ENCODE data around the gene SLC6A13.
A peak's percentile ranks its signal among the peaks of the same experiment; 100 is the strongest.

SLC6A13 gene

GRCh38 chr12:221736-222135, 40.9 kb downstream of the SLC6A13 start:
- H3K4me3 ChIP-seq (ENCODE audit: low read depth, low read length) = no peak overlapping the region
- no peaks in the 10 kb centered on the region for H3K27me3 ChIP-seq (ENCODE audit: insufficient read depth, low read length)
- H2BK12ac ChIP-seq (ENCODE audit: low read length) = no peak overlapping the region
- H3K23ac ChIP-seq (ENCODE audit: low read length) = no peak overlapping the region
- no peak overlapping the region for H3K4me2 ChIP-seq (ENCODE audit: low read length)
- H2BK120ac ChIP-seq (ENCODE audit: insufficient read depth, low read length, poor library complexity) = no peak overlapping the region
- WGBS (ENCODE audit: extremely low coverage, insufficient coverage, insufficient read length) = no CpG with 5 or more reads among the region's 6 CpGs
- no peak overlapping the region for H2BK5ac ChIP-seq (ENCODE audit: low read depth, low read length, poor library complexity)
- H3K27ac ChIP-seq (ENCODE audit: low read depth, low read length) = no peak overlapping the region
- H2AFZ ChIP-seq (ENCODE audit: insufficient read depth, low read length, poor library complexity) = no peak overlapping the region
- no peak overlapping the region for H4K8ac ChIP-seq (ENCODE audit: low read depth, low read length)
- DNase-seq = no peak
- H2AK5ac ChIP-seq (ENCODE audit: low read length) = no peak overlapping the region
- no peak overlapping the region for H3K4ac ChIP-seq (ENCODE audit: low read depth, low read length)
- H3K9ac ChIP-seq (ENCODE audit: low read length) = no peak overlapping the region
- no peak overlapping the region for H4K91ac ChIP-seq (ENCODE audit: low read depth, low read length)
- H3K9me3 ChIP-seq (ENCODE audit: insufficient read depth, low read depth, low read length) = no peaks in the 10 kb centered on the region
- H3K36me3 ChIP-seq (ENCODE audit: control insufficient read depth in 1 of 2, insufficient read depth in 2 of 2, low read length in 2 of 2) = no peaks in the 10 kb centered on the region
- no peaks in the 10 kb centered on the region for H3K79me1 ChIP-seq (ENCODE audit: low read length)
- no peaks in the 10 kb centered on the region for H3K79me2 ChIP-seq (ENCODE audit: control insufficient read depth, insufficient read depth, low read length, poor library complexity)
- no peak overlapping the region for H3K18ac ChIP-seq (ENCODE audit: low read length)
- no peak overlapping the region for H4K12ac ChIP-seq (ENCODE audit: low read depth, low read length)
- no peak overlapping the region for H3K14ac ChIP-seq (ENCODE audit: low read length)
- no peaks in the 10 kb centered on the region for H3K4me1 ChIP-seq (ENCODE audit: control insufficient read depth in 1 of 2, insufficient read depth in 2 of 2, low read length in 2 of 2)

DNA sequence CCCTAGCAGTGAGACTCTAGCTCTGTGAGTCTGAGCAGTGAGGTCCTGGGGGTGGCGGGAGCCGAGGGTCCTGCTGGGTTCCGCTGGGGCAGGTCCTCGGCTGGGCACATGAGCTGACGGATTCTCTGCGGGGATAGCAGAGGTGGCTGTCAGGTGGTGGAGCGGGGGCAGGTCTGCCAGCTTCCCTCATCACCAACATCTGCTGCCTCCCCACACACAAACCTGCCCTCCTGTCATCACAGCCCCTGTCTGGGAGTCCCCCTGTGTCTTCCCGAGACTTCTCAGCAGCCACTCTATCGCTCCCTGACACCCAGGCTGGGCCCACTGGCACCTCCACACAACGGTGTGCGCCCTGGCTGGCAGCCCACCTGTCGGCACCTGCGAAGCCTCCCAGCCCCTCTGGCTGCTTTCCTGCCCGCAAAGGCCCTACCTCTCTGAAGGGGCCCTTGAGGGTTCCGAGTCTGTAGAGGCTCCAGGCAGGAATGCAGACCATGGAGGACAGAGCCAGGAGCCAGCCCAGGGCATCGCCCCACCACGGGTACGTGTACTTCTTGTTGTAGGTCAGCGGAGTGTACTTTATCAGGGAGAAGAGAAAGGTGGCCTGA, 41.6 kb downstream of the SLC6A13 start:
- H3K4me1 ChIP-seq (ENCODE audit: control insufficient read depth in 1 of 2, insufficient read depth in 2 of 2, low read length in 2 of 2) = no peaks in the 10 kb centered on the region
- H2BK120ac ChIP-seq (ENCODE audit: insufficient read depth, low read length, poor library complexity) = no peak overlapping the region
- no CpG with 5 or more reads among the region's 19 CpGs for WGBS (ENCODE audit: extremely low coverage, insufficient coverage, insufficient read length)
- no peak overlapping the region for H3K14ac ChIP-seq (ENCODE audit: low read length)
- H4K12ac ChIP-seq (ENCODE audit: low read depth, low read length) = no peak overlapping the region
- H3K79me2 ChIP-seq (ENCODE audit: control insufficient read depth, insufficient read depth, low read length, poor library complexity) = no peaks in the 10 kb centered on the region
- no peaks in the 10 kb centered on the region for H3K27me3 ChIP-seq (ENCODE audit: insufficient read depth, low read length)
- no peak overlapping the region for H3K4ac ChIP-seq (ENCODE audit: low read depth, low read length)
- no peaks in the 10 kb centered on the region for H3K36me3 ChIP-seq (ENCODE audit: control insufficient read depth in 1 of 2, insufficient read depth in 2 of 2, low read length in 2 of 2)
- H3K18ac ChIP-seq (ENCODE audit: low read length) = no peak overlapping the region
- H4K8ac ChIP-seq (ENCODE audit: low read depth, low read length) = no peak overlapping the region
- H3K9ac ChIP-seq (ENCODE audit: low read length) = no peak overlapping the region
- H2AK5ac ChIP-seq (ENCODE audit: low read length) = no peak overlapping the region
- H3K9me3 ChIP-seq (ENCODE audit: insufficient read depth, low read depth, low read length) = no peaks in the 10 kb centered on the region
- DNase-seq = no peak
- H3K79me1 ChIP-seq (ENCODE audit: low read length) = no peaks in the 10 kb centered on the region
- H2BK12ac ChIP-seq (ENCODE audit: low read length) = no peak overlapping the region
- no peak overlapping the region for H3K23ac ChIP-seq (ENCODE audit: low read length)
- H3K4me2 ChIP-seq (ENCODE audit: low read length) = no peak overlapping the region
- no peak overlapping the region for H4K91ac ChIP-seq (ENCODE audit: low read depth, low read length)
- no peak overlapping the region for H3K27ac ChIP-seq (ENCODE audit: low read depth, low read length)
- H3K4me3 ChIP-seq (ENCODE audit: low read depth, low read length) = no peak overlapping the region
- H2AFZ ChIP-seq (ENCODE audit: insufficient read depth, low read length, poor library complexity) = no peak overlapping the region
- H2BK5ac ChIP-seq (ENCODE audit: low read depth, low read length, poor library complexity) = no peak overlapping the region

DNA sequence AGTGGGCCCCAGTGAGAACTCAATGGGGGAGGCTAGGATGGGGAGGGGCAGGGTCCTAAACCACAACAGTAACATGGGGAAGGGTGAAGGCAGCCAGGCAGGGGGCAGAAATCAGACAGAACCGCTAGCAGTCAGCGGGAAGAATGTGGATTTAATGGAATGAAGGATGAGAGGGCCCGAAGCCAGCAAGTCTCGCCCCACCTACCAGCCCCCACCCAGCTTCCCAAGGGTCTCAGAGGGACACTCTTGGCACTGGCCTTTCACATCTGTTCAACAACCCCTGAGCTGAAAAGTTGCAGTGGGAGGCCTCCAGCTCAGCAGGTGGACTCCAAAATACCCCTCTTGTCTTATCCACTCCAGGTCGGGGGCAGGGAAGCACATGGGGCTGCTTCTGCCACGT, 42.1 kb downstream of the SLC6A13 start:
- Histone ChIP-seq H3K9ac (ENCODE audit: low read length) (no peak overlapping the region), H3K4me1 (ENCODE audit: control insufficient read depth in 1 of 2, insufficient read depth in 2 of 2, low read length in 2 of 2) (no peaks in the 10 kb centered on the region), H4K91ac (ENCODE audit: low read depth, low read length) (no peak overlapping the region), H3K4ac (ENCODE audit: low read depth, low read length) (no peak overlapping the region), H3K27ac (ENCODE audit: low read depth, low read length) (no peak overlapping the region), H3K4me2 (ENCODE audit: low read length) (no peak overlapping the region), H3K23ac (ENCODE audit: low read length) (no peak overlapping the region), H3K4me3 (ENCODE audit: low read depth, low read length) (no peak overlapping the region), H4K12ac (ENCODE audit: low read depth, low read length) (no peak overlapping the region), H2AFZ (ENCODE audit: insufficient read depth, low read length, poor library complexity) (no peak overlapping the region), H3K79me2 (ENCODE audit: control insufficient read depth, insufficient read depth, low read length, poor library complexity) (no peaks in the 10 kb centered on the region), H3K14ac (ENCODE audit: low read length) (no peak overlapping the region), H3K18ac (ENCODE audit: low read length) (no peak overlapping the region), H3K9me3 (ENCODE audit: insufficient read depth, low read depth, low read length) (no peaks in the 10 kb centered on the region), H3K79me1 (ENCODE audit: low read length) (no peaks in the 10 kb centered on the region), H3K36me3 (ENCODE audit: control insufficient read depth in 1 of 2, insufficient read depth in 2 of 2, low read length in 2 of 2) (no peaks in the 10 kb centered on the region), H4K8ac (ENCODE audit: low read depth, low read length) (no peak overlapping the region), H2BK5ac (ENCODE audit: low read depth, low read length, poor library complexity) (no peak overlapping the region), H2BK120ac (ENCODE audit: insufficient read depth, low read length, poor library complexity) (no peak overlapping the region), H2AK5ac (ENCODE audit: low read length) (no peak overlapping the region), H2BK12ac (ENCODE audit: low read length) (no peak overlapping the region), H3K27me3 (ENCODE audit: insufficient read depth, low read length) (no peaks in the 10 kb centered on the region)
- no CpG with 5 or more reads among the region's 6 CpGs for WGBS (ENCODE audit: extremely low coverage, insufficient coverage, insufficient read length)
- no peak for DNase-seq

- H3K79me1 ChIP-seq (ENCODE audit: low read length) = no peaks in the 10 kb centered on the region
- no peak overlapping the region for H3K14ac ChIP-seq (ENCODE audit: low read length)
- H3K18ac ChIP-seq (ENCODE audit: low read length) = no peak overlapping the region
- no peak overlapping the region for H2BK5ac ChIP-seq (ENCODE audit: low read depth, low read length, poor library complexity)
- H3K9me3 ChIP-seq (ENCODE audit: insufficient read depth, low read depth, low read length) = no peaks in the 10 kb centered on the region
- no peak overlapping the region for H4K91ac ChIP-seq (ENCODE audit: low read depth, low read length)
- no peaks in the 10 kb centered on the region for H3K4me1 ChIP-seq (ENCODE audit: control insufficient read depth in 1 of 2, insufficient read depth in 2 of 2, low read length in 2 of 2)
- H3K79me2 ChIP-seq (ENCODE audit: control insufficient read depth, insufficient read depth, low read length, poor library complexity) = no peaks in the 10 kb centered on the region
- no peak overlapping the region for H2BK12ac ChIP-seq (ENCODE audit: low read length)
- WGBS (ENCODE audit: extremely low coverage, insufficient coverage, insufficient read length) = no CpG with 5 or more reads among the region's 17 CpGs
- no peak overlapping the region for H4K8ac ChIP-seq (ENCODE audit: low read depth, low read length)
- H3K9ac ChIP-seq (ENCODE audit: low read length) = no peak overlapping the region
- H4K12ac ChIP-seq (ENCODE audit: low read depth, low read length) = no peak overlapping the region
- no peaks in the 10 kb centered on the region for H3K36me3 ChIP-seq (ENCODE audit: control insufficient read depth in 1 of 2, insufficient read depth in 2 of 2, low read length in 2 of 2)
- no peak overlapping the region for H3K4ac ChIP-seq (ENCODE audit: low read depth, low read length)
- no peak overlapping the region for H3K27ac ChIP-seq (ENCODE audit: low read depth, low read length)
- no peak overlapping the region for H2AK5ac ChIP-seq (ENCODE audit: low read length)
- H3K4me3 ChIP-seq (ENCODE audit: low read depth, low read length) = no peak overlapping the region
- H3K23ac ChIP-seq (ENCODE audit: low read length) = no peak overlapping the region
- DNase-seq = peak; percentile 14 to 33
- H3K4me2 ChIP-seq (ENCODE audit: low read length) = no peak overlapping the region
- no peak overlapping the region for H2BK120ac ChIP-seq (ENCODE audit: insufficient read depth, low read length, poor library complexity)
- H3K27me3 ChIP-seq (ENCODE audit: insufficient read depth, low read length) = no peaks in the 10 kb centered on the region
- no peak overlapping the region for H2AFZ ChIP-seq (ENCODE audit: insufficient read depth, low read length, poor library complexity)
These were observed 42.7 kb downstream of the SLC6A13 start for GRCh38 chr12:219891-220352.
